Left lung (tissue), 10 donors: ENCODE results near the gene GTPBP4. TPM values are rescaled to one million over a fixed set of nuclear protein-coding genes. Genes with fewer than 3 reads are reported as not detected.
A peak's percentile ranks its signal among the peaks of the same experiment; 100 is the strongest.

ENCODE experiments used
- ATAC-seq: fragments of 200-7000 bp; cut with Tn5 transposase; one replicate; pipeline ENCODE4 v1.9.1; 2020; ENCODE audit warnings: moderate library complexity
- DNase-seq, 4 donors: peaks; one replicate each; pipeline ENCODE4 v3.0.0-alpha.2; 2013 to 2020
- H3K27ac ChIP-seq, 2 donors: fragments of 200-600 bp; sonication (generic) in 1 of 2; one replicate each; pipeline versions ENCODE4 v1.5.0 to v1.8.0; 2020 to 2021
- H3K27me3 ChIP-seq, 2 donors: fragments of 200-600 bp; sonication (generic) in 1 of 2; one replicate each; pipeline versions ENCODE4 v1.5.0 to v1.8.0; 2020 to 2021
- H3K36me3 ChIP-seq, 2 donors: fragments of 200-600 bp; sonication (generic) in 1 of 2; one replicate each; pipeline versions ENCODE4 v1.5.0 to v1.8.0; 2020 to 2021
- H3K4me1 ChIP-seq, 2 donors: fragments of 200-600 bp; one replicate each; pipeline ENCODE4 v1.8.0; 2021
- H3K4me3 ChIP-seq, 2 donors: fragments of 200-600 bp; sonication (generic) in 1 of 2; one replicate each; pipeline versions ENCODE4 v1.5.0 to v1.8.0; 2020 to 2021; ENCODE audit warnings: mild to moderate bottlenecking in 1 of 2
- H3K9me3 ChIP-seq, 2 donors: fragments of 200-600 bp; sonication (generic) in 1 of 2; one replicate each; pipeline versions ENCODE4 v1.5.0 to v1.8.0; 2020 to 2021
- intact Hi-C, 2 donors: fragments of 100-400 bp; cut with DNase I; formaldehyde crosslinking; loops; one replicate each; pipeline versions ENCODE4 v1.11.2 to v1.14.2; 2022
- polyA plus RNA-seq, 6 donors: library from polyadenylated mRNA; unstranded; fragments of 120-200 nt; gene quantifications; one replicate each; pipeline ENCODE4 v1.2.1, GENCODE V29; 2013; ENCODE audit not compliant: insufficient read length in 6 of 6
- total RNA-seq, 2 donors: library from RNA; stranded (reverse); fragmentation: NEBNext Ultra II Directional; extraction: Animal tissue kit (Norgen Biotek cat#: 25700); gene quantifications; one replicate each; pipeline ENCODE4 v1.2.1, GENCODE V29; 2021
- TF ChIP-seq, protein P1 (sequence below), 2 donors: fragments of 200-600 bp; sonication (generic) in 1 of 2; IDR thresholded peaks; one replicate each; pipeline versions ENCODE4 v1.5.0 to v1.8.0; 2021; ENCODE audit warnings: antibody characterized with exemption in 2 of 2
- donor health status: DM: no; HTN: yes; CAD: no.
- donor health status: DM: no; HTN: no; CAD: no.

GTPBP4 gene
- total and polyA plus RNA-seq, 8 donors: 33.2 to 62.7 (median 50.5) TPM

DNA sequence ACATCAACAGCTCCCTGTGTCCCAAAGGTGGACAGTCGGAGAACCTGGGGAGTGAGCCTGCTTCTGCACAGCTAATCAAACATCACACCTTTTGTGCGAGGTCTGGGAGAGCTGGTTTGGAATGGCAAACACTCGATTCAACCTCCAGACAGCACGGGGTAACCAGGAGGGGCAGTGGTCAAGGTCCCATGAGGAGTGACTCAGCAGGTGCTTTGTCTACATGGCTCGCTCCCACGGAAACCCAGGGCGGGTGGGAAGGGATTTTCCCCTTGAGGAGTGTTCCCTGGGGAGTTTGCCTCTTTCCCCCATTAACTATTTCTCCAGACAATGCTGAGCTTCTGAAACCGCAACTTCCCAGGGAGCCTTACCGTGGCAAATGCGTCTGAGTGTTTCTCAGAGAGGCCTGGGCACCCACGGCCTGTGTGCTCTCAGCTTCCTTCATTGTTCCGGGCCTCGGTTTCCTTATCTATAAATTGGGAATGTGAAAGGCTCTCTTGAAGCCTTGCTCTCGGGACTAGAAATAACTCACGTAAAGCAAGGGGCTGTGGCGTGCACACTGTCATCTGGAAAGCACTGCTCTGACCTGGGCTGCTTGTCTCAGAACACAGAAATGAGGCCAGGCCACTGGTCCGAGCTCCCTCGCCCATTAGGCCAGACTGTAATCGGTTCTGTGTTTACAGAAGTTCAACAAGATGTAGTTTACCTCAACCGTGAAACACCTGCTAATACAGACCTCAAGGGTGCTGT lies 14.0 kb upstream of the GTPBP4 start:
- ATAC-seq: peak; percentile 63
- TF ChIP-seq, protein P1, sequence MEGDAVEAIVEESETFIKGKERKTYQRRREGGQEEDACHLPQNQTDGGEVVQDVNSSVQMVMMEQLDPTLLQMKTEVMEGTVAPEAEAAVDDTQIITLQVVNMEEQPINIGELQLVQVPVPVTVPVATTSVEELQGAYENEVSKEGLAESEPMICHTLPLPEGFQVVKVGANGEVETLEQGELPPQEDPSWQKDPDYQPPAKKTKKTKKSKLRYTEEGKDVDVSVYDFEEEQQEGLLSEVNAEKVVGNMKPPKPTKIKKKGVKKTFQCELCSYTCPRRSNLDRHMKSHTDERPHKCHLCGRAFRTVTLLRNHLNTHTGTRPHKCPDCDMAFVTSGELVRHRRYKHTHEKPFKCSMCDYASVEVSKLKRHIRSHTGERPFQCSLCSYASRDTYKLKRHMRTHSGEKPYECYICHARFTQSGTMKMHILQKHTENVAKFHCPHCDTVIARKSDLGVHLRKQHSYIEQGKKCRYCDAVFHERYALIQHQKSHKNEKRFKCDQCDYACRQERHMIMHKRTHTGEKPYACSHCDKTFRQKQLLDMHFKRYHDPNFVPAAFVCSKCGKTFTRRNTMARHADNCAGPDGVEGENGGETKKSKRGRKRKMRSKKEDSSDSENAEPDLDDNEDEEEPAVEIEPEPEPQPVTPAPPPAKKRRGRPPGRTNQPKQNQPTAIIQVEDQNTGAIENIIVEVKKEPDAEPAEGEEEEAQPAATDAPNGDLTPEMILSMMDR (IDR thresholded peaks at IDR 0.05): no peak
- H3K4me1 ChIP-seq: peaks cover 12 to 14% of the 10 kb centered on the region in 2 donors

DNA sequence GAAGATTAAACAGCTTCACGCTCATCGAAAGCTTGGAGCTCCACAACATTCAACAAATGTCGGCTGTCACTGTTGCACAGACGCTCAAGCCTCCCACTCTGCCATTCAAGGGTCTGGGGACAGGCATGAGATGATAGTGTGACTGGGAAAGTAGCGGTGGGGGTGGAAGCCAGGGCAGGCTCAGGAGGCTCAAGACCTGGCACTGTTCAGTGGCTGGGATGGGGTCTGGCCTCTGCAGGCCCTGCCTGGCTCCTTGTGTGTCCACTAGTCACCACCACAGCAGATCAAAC lies 13.5 kb upstream of the GTPBP4 start:
- Histone ChIP-seq H3K9me3 (peaks cover 0 to 23% of the 10 kb centered on the region in 2 donors), H3K27ac (peak overlapping the region; percentile 70 to 76), H3K27me3 (no peaks in the 10 kb centered on the region), H3K4me3 (no peak overlapping the region), H3K36me3 (no peaks in the 10 kb centered on the region), H3K4me1 (peaks cover 12 to 13% of the 10 kb centered on the region in 2 donors)
- DNase-seq: no peak
- ATAC-seq: peak; percentile 8
- intact Hi-C loops: no loop called here
- TF ChIP-seq, protein P1 (IDR thresholded peaks at IDR 0.05): no peak

More for the DNA sequence above, 14.0 kb upstream of the GTPBP4 start:
- Histone ChIP-seq H3K4me3 (no peak overlapping the region), H3K27me3 (no peaks in the 10 kb centered on the region), H3K36me3 (no peaks in the 10 kb centered on the region), H3K27ac (peak overlapping the region; percentile 70 to 76), H3K9me3 (peaks cover 0 to 18% of the 10 kb centered on the region in 2 donors)
- intact Hi-C loops: no loop called here
- peak in 2 of 4 donors; percentile 56 to 78 for DNase-seq

DNA sequence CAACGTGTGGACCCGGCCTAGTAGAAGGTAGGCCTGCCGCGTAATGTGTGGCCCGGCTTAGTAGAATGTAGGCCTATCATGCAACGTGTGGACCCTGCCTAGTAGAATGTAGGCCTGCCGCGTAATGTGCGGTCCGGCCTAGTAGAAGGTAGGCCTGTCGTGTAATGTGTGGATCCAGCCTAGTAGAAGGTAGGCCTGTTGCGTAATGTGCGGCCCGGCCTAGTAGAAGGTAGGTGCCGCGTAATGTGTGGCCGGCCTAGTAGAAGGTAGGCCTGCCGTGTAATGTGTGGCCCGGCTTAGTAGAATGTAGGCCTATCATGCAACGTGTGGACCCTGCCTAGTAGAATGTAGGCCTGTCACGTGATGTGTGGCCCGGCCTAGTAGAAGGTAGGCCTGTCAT lies 11.9 kb upstream of the GTPBP4 start:
- Histone ChIP-seq H3K27ac (no peak overlapping the region), H3K4me1 (peaks cover 3 to 4% of the 10 kb centered on the region in 2 donors), H3K9me3 (peaks cover 7 to 39% of the 10 kb centered on the region in 2 donors), H3K36me3 (no peaks in the 10 kb centered on the region), H3K27me3 (no peaks in the 10 kb centered on the region), H3K4me3 (no peak overlapping the region)
- intact Hi-C loops: no loop called here
- no peak for DNase-seq
- TF ChIP-seq, protein P1 (IDR thresholded peaks at IDR 0.05): no peak
- ATAC-seq: no peak

DNA sequence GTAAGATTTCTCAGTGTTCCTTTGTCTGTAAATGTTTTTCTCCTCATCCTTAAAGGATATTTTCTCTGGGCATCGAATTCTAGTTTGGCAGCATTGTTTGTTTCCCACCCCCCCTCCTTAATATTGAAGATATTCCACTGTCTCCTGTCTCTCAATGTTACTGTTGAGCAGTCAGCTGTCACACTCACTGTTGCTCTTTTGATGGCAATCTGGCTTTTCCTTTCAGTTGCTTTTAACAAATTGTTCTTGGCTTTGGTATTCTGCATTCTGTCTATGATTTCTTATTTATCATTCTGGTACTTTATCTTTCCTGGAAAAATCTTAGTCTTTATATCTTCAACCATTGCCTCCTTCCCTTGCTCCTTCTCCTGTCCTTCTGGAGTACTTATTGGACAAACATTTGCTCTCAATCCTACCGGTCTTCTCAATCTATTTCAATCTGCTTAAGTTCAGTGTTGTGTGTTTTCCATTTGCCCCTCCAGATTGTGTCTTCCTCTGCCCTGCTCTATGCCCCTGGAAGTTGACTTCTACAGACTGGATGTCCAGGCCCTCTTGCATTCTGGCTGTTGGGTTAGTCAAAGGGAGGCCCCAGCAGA lies 9.3 kb upstream of the GTPBP4 start:
- DNase-seq (no peak), ATAC-seq (no peak)
- intact Hi-C loops: no loop called here
- Histone ChIP-seq H3K27me3 (no peaks in the 10 kb centered on the region), H3K9me3 (peaks cover 7 to 40% of the 10 kb centered on the region in 2 donors), H3K36me3 (no peaks in the 10 kb centered on the region), H3K27ac (no peak overlapping the region), H3K4me3 (no peak overlapping the region), H3K4me1 (no peaks in the 10 kb centered on the region)
- TF ChIP-seq, protein P1 (IDR thresholded peaks at IDR 0.05): no peak

DNA sequence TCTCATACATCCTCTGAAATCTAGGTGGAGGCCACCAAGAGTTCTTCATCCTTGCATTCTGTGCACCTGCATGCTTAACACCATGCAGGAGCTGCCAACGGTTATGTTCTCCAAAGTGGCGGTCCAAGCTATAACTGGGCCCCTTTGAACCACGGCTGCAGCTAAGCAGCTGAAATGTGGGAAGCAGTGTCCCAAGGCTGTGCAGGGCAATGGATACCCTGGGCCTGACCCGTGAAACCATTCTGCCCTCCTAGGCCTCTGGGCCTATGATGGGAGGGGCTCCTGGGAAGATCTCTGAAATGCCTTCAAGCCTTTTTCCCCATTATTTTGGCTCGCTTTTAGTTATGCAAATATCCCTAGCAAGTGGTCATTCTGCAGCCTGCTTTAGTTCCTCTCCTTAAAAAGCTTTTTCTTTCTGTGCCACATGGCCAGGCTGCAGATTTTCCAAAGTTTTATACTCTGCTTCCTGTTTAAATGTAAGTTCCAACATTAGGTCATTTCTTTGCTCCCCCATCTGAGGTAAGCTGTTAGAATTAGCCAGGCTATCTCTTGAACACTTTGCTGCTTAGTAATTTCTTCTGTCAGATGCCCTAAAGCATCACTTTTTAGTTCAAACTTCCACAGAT lies 7.7 kb upstream of the GTPBP4 start:
- Histone ChIP-seq H3K4me3 (no peak overlapping the region), H3K36me3 (no peaks in the 10 kb centered on the region), H3K4me1 (peaks cover 0 to under 1% of the 10 kb centered on the region in 2 donors), H3K9me3 (peaks cover 7 to 40% of the 10 kb centered on the region in 2 donors), H3K27ac (no peak overlapping the region), H3K27me3 (no peaks in the 10 kb centered on the region)
- DNase-seq (no peak), ATAC-seq (no peak)
- TF ChIP-seq, protein P1 (IDR thresholded peaks at IDR 0.05): no peak
- intact Hi-C loops: no loop called here
